ENCODE data around the gene ADSS1. TPM values are rescaled to one million over a fixed set of nuclear protein-coding genes. Genes with fewer than 3 reads are reported as not detected.

ADSS1 gene
- total RNA-seq, 1 experiment from 2014 or later = 4.2 TPM

DNA sequence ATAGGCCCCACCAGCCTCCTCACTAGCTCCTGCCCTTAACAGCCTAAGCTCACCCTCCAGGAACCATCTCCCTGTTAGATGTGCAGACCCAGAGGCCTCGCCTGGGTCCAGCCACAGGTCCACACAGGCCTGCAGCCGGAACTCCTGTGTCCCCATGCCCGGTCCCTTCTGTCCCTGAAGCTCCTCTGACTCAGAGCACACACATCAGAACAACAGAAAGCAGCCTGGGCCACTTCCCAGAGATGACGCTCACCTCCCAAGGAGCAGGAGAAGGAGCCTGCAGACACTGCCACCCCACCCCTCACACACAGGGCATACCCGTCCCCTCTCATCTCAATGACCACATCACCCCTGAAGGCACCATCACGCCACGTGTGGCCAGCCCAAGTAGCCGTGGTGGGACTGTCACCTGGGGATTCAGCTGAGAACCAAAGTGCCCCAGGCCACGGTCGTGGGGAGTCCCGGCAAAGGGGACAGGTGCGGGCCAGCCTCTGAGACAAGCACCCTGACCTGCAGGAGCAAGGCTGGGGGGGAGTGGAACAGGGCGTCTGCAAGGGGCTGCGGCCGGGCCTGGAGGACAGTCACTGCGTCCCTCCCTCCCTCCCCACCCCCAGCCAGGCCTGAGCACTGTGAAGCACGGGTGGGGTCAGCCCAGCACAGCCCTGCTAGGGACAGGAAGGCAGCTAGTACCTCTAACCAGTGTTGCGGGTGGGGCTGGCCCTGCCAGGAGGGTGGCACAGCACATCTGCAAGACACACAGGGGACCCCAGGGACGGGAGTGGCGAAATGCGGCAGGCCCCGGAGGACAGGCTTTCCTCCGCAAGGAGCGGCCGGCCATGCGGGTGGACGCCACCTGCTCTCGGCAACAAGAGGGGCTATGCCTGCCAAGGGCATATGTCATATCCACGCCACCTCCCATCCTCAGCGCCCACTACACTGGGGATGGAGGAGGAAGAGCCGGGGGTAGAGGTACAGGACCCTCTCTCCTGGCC, 66.0 kb downstream of the ADSS1 start:
- in situ Hi-C loops (cut with HindIII; ENCODE audit: low pct_unique_long_range_greater_than_20kb, low sequenced_read_pairs) = no loop called here
- no peak for DNase-seq (ENCODE audit: low read depth, low spot score)

DNA sequence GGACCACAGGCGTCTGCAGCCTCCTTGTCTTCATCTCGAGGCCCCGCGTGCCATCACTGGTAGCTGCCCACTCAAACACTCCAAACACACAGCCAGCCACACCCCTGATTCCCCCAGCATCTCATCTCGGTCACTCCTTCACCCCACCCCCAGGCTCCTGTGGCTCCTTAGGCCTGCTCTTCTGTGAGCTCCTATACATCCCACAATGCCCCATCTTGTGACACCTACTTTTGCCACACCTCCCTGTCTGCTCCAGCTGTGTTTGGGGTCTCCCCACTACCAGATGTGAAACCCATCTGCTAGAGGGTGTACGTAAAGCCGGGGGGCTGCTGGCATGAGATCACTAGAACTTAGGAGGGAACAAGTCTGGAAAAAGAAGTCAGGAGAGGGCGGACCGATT, 67.4 kb downstream of the ADSS1 start:
- no peak for DNase-seq (ENCODE audit: low read depth, low spot score)
- in situ Hi-C loops (cut with HindIII; ENCODE audit: low pct_unique_long_range_greater_than_20kb, low sequenced_read_pairs) = no loop called here

DNA sequence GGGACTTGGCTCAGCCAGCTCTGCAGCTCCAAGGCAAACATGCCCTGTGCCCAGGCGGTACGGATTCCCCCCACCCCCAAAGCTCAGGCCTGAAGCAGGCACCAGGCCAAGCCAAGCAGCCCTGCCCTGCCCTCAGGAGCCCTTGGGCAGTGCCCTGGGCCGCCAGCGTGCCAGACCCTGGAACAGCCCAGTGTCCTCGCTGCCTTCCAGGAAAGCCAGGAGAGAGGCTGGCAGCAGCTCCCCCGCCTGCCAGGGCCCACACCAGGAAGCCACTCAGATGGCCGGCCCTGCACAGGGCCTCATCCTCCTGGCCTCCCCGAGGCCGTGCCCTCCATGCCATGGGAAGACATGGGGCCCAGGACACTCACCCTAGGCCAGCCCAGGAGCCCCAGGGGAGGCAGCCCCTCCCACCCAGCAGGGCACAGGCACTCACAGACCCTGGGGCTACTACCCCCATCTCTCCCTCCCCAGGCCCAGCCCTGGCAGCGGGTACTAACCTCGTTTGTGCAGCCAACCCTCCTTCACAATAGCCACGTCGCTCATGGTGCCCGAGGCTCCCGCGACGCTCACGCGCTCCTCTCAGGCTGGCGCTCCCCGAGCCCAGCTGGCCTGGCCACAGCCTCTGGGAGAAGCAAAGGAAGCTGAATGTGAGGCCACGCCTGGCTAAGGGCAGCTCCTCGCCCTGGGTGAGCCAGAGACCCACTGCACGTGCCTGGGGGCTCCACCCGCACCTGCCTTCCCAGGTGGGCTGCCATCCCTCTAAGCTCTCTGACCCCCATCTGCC, 68.3 kb downstream of the ADSS1 start:
- DNase-seq (ENCODE audit: low read depth, low spot score) = no peak
- in situ Hi-C loops (cut with HindIII; ENCODE audit: low pct_unique_long_range_greater_than_20kb, low sequenced_read_pairs) = no loop called here

DNA sequence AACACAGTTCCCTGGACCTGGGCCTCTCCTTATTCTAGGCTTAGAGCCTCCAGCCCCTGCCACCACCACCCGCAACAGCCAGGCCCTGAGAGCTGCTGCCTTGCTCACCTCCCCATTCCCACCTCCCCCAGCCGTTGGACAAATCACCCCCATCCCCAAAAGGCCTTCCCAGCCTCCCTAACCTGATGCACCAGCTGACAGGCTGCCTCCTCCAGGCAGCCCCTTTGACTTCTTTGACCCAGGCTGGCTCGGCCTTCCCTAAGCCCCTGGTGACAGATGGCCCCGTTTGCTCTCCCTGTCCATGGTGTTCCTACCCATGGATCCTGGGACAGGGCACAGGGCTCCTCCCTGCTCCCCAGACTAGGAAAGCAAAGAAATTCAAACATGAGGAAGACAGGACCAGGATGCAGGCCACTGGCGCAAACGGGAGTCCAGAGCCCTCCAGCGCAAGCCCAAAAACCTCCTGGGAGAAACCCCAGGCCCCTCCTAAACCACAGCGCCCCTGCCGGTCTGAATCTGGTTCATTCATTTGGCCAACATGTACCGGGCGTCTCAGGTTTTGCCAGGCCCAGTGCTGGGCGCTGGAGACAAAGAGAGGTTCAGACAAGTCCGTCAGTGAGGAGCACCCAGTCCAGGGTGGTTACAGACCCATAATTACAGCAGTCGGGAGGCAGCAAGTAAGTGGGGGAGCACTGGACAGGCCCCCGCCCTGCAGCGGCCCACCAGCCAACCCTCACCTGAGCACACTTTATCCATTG, 69.1 kb downstream of the ADSS1 start:
- no peak for DNase-seq (ENCODE audit: low read depth, low spot score)
- in situ Hi-C loops (cut with HindIII; ENCODE audit: low pct_unique_long_range_greater_than_20kb, low sequenced_read_pairs) = no loop called here

DNA sequence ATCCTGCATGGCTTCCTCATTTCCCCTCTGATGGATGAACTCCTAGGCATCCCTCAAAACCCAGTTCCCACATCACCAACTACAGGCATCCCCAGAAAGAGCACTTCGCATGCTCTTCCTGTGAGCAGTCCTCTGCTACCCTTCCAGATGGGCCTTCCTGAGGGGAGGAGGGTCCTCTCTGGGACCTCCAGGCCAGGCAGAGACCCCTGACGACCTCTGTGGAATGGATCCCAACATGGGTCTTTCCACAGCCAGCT, 69.6 kb downstream of the ADSS1 start:
- in situ Hi-C loops (cut with HindIII; ENCODE audit: low pct_unique_long_range_greater_than_20kb, low sequenced_read_pairs) = no loop called here
- DNase-seq (ENCODE audit: low read depth, low spot score) = no peak

DNA sequence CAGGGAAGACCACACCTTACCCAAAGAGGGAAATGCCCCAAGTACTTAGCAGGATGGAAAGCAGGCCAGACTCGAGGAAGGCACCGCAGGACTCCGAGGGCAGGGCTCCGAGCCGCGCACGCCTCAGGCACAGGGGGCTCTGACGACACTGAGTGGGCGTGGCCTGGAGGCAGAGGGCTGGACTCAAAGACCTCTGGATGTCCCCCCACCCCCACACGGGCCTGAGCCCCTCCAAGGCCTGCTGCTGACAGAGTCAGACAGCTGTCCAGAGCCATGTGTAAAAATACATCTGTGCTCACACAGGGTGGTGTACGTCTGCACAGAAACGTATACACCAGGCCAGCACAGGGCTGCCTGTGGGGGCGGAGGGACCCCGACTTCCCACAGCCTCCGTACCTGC, 70.1 kb downstream of the ADSS1 start:
- in situ Hi-C loops (cut with HindIII; ENCODE audit: low pct_unique_long_range_greater_than_20kb, low sequenced_read_pairs) = no loop called here
- DNase-seq (ENCODE audit: low read depth, low spot score) = peak; percentile 75

DNA sequence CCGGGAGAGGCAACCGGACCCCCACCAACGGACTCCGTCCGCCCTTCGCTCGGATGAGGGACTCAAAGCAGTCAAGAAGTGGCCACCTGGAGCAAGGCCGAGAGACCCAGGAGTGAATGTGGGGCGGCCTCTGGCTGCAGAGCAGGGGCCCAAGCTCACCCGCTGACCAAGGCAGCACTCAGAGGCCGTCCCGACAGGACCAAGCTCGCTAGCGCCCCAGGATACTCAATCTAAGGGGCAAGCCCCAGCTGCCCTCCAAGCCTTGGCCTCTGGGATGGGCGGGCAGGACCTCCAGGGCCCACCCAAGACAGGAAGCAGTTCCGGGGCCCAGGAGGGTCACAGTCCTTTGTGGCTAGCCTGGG, 70.6 kb downstream of the ADSS1 start:
- DNase-seq (ENCODE audit: low read depth, low spot score) = no peak
- in situ Hi-C loops (cut with HindIII; ENCODE audit: low pct_unique_long_range_greater_than_20kb, low sequenced_read_pairs) = no loop called here

DNA sequence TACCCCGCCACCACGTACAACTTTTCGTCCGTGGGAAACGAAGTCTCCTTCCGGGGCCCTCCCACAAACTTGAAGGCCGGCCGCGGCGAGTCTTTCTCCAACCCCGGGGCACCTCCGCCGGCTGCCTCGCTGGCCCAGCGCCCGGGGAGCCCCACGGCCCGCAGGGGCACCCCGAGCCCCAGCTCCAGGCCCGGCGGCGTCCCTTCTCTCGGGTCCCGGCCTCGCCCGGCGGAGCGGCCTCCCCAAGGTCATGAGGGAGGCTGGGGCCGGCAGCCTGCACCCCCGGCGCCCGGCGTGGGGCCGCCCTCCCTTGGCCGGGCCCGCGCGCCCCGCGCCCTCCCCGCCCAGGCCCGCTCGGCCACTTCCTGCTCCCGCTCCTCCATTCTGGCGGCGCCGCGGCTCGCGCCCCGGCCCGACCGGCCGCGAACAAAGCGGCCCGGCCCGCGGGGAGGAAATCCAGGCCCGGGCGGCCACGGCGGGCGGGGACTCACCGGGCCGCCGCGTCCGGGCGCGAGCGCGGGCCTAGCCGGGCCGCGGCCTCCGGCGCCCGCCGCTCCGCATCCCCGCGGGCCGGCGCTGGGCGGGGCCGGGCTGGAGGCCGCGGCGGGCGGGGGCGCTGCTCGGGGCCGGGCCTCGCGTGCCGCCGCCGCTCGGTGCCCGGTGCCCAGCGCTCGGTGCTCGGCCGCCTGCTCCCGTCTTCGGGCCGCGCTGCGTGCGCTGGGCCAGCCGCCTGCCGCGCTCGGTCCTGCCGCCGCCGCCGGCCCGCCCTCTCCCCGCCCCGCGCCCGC, 71.2 kb downstream of the ADSS1 start, which contains the start of gene AKT1:
AKT1 (minus strand) TSS at position 756 of the 788 bp plus-strand sequence. CDS start 3,105 bp downstream, outside the sequence.
- in situ Hi-C loops (cut with HindIII; ENCODE audit: low pct_unique_long_range_greater_than_20kb, low sequenced_read_pairs) = no loop called here
- no peak for DNase-seq (ENCODE audit: low read depth, low spot score)

DNA sequence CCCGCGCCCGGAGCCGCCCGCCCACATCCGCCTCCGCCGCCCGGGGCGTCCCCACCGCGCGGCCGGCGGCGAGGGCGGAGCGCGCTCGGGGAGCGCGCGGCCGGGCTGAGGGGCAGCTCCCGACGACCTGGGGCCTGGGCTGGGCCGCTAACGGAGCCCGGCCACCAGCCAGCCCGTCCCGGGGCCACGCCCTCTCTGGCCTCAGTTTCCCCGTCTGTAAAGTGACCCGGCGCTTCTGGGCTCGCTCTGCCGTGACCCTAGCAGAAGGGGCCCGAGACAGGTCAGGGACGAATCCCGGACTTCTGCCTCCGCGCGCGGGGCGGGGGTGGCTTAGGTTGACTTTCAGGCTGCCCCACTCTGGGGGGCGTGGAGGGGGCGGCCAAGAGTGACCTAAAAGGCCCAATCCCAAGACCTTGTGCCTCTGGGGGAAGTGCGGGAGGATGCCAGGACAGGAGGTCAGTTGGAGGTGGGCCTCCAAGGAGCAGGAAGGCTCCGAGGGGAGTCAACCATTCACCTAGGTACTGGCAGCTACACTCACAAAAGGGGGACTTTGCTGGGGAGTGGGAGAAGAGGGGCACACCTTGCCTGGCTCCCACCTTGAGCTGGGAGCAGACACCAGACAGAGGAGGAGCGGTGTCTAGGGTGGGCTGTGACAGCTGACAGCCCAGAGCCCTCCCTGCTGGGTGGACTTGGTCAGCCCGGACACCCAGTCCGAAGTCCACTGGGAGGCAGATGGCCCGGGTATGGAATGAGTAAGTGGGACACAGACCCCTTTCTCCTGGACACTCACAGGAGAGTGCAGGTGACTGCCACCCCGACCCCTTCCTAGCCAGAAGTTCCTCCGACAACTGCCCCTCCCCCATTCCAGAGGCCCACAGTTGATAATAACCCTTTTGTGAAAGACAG, 72.0 kb downstream of the ADSS1 start:
- peak; percentile 44 for DNase-seq (ENCODE audit: low read depth, low spot score)
- in situ Hi-C loops (cut with HindIII; ENCODE audit: low pct_unique_long_range_greater_than_20kb, low sequenced_read_pairs) = no loop called here

DNA sequence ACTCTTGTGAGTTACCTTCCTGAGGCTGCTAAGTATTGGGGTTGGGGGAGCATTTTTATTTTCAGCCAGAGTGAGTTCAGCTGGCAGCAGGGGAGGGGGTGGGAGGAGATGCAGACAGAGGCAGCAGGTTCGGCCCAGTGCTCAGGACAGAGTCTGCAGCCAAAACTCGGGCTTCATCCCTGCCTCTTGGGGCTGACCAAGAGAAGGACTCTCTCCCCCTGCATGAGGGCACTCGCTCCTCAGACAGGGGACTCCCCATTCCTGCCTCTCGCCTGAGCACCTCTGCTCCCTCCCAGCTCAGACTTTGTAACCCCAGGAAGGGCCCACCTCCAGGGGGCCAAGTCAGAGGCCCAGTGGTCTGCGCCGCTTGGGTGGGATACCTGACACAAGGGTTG, 72.7 kb downstream of the ADSS1 start:
- DNase-seq (ENCODE audit: low read depth, low spot score) = no peak
- in situ Hi-C loops (cut with HindIII; ENCODE audit: low pct_unique_long_range_greater_than_20kb, low sequenced_read_pairs) = no loop called here

Small RNA genes lying within 50 kb of the gene (small RNA-seq; reads per million reads assigned to genes)
- gene MIR4710 = 0 reads per million in 2 experiments

Other genes with a start within 250 kb of the ADSS1 start
- gene C14orf180, start 144.5 kb upstream of the ADSS1 start, total RNA-seq (2014; rRNA removed; shearing (Covaris generic)) = not detected in 2 replicates
- 0.32 and 0.88 TPM in 2 replicates for gene TMEM179, start 119.5 kb upstream of the ADSS1 start, total RNA-seq (2014; rRNA removed; shearing (Covaris generic))
- 14.0 and 14.5 TPM in 2 replicates for gene INF2, start 34.6 kb upstream of the ADSS1 start, total RNA-seq (2014; rRNA removed; shearing (Covaris generic))
- gene SIVA1, start 28.9 kb downstream of the ADSS1 start, total RNA-seq (2014; rRNA removed; shearing (Covaris generic)) = 94.9 and 111 TPM in 2 replicates
- gene AKT1, start 71.5 kb downstream of the ADSS1 start, total RNA-seq (2014; rRNA removed; shearing (Covaris generic)) = 108 and 119 TPM in 2 replicates
- gene ZBTB42, start 76.9 kb downstream of the ADSS1 start, total RNA-seq (2014; rRNA removed; shearing (Covaris generic)) = 5.2 and 5.4 TPM in 2 replicates
- gene CEP170B, start 141.0 kb downstream of the ADSS1 start, total RNA-seq (2014; rRNA removed; shearing (Covaris generic)) = 20.2 and 20.4 TPM in 2 replicates
- gene PLD4, start 200.7 kb downstream of the ADSS1 start, total RNA-seq (2014; rRNA removed; shearing (Covaris generic)) = not detected in 2 replicates

Data from SK-MEL-5 (cell line).